GM10248 (cell line): ENCODE results near the gene GNAT3.

ENCODE experiments used
- CTCF ChIA-PET: fragments of 300-600 bp; sonication (Branson Sonifier 250); formaldehyde crosslinking; extraction: SDS; loops from one replicate; lab custom pipeline; 2021; ENCODE audit warnings: antibody characterized with exemption; lab: Yijun Ruan, JAX
- POLR2A ChIA-PET: fragments of 350-650 bp; sonication (Branson Sonifier 250); formaldehyde crosslinking; extraction: SDS; loops from one replicate; lab custom pipeline; 2020; ENCODE audit warnings: antibody characterized with exemption; lab: Yijun Ruan, JAX
- DNase-seq: peaks from one replicate; pipeline ENCODE4 v3.0.0; 2012; ENCODE audit errors: extremely low spot score
- CTCF ChIP-seq: IDR thresholded peaks from 2 replicates; pipeline ENCODE4 v1.5.1; 2012; ENCODE audit warnings: mild to moderate bottlenecking, low read depth; ENCODE audit errors: extremely low read depth, missing control alignments, control extremely low read depth

Gene GNAT3

DNA sequence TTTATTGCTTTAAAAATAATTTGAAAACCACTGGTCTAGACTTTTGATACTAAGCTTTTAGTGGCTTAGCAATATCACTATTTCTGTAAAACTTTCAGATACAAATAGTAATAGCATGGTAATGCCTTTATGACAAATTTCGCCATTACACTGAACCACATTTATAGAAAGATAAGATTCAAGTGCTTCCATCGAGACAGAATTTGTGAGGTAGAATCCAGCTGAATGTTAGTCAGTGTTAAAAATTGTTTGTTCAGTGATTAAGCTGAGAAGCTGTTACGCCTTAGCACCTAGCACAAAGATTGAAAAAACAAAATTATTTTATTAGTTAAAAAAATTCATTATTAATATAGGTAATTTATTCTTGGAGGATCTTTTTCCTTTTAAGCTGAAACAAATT is 36.5 kb downstream of the GNAT3 start:
- DNase-seq: no peak
- ChIA-PET POLR2A (no interaction called here), CTCF (no interaction called here)
- TF ChIP-seq CTCF: no peak

DNA sequence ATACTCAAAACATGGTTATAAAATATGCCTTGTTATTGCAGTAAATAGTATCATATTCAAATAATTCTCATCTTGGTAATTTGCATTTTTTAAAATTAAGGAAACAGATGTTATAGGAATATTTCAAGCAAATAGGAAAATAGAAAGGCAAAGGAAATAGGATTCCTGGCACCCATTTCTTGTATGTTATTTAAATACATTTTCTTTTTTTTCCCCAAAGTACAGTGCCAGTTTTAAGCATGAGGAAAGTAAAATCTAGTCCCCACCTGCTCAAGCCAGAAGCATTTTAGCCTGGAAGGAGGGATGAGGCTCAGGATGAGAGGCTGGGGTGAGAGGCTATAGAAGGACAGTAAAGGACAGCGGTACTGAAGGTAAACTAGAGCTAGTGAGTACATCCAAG is 38.1 kb downstream of the GNAT3 start:
- ChIA-PET POLR2A (no interaction called here), CTCF (interaction anchor here (0.9 kb wide), 1 partner anchor 14 kb away, joined by 3 read pairs; no protein-coding TSS in a partner anchor)
- DNase-seq: no peak
- TF ChIP-seq CTCF: no peak

GRCh38 chr7:80472491-80473200 is 39.2 kb downstream of the GNAT3 start:
- CTCF ChIA-PET: interaction anchor here (1.4 to 1.7 kb wide), 2 partner anchors 8 to 28 kb away, joined by 3 to 5 read pairs; no protein-coding TSS in a partner anchor
- no peak for TF ChIP-seq CTCF
- DNase-seq: no peak
- POLR2A ChIA-PET: no interaction called here

DNA sequence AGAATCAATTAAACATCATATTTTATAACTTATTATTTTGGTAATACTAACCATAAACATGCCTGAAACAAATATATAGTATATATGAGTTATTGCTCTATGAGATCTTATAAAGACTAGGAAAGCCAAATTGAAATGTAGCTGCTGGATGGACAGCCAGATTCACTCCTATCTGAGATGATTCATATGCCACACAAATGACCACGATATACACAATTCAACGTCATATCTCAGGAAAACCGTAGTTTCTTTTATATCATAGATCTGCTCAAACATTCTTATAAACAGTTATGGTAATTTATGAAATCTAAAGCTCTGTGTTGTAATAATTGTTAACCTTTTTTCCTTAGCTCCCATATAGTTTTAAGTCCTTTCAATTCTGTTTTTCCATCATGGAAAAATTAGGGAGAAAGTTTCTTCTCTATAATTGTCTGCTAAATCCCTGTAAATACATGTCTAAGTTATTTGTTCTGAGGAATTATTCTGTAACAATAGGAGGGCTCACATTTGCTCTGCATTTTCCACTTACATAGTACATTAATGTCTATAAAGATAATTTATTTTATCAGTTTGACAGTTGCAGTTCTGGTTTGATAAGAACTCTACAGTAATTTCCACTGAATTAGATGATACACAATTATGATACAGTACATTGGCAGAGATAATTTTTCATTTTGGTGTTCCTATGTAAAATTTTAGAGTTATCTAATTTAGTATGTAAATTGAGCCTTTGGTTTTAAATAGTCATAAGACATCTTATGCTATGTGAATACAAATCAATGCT is 42.7 kb downstream of the GNAT3 start:
- TF ChIP-seq CTCF: no peak
- no peak for DNase-seq
- CTCF ChIA-PET: interaction anchor here (1.9 kb wide), 1 partner anchor 27 kb away, joined by 4 read pairs; no protein-coding TSS in a partner anchor
- POLR2A ChIA-PET: no interaction called here

GRCh38 chr7:80467069-80467468 is 44.8 kb downstream of the GNAT3 start:
- DNase-seq: no peak
- POLR2A ChIA-PET: no interaction called here
- no peak for TF ChIP-seq CTCF
- CTCF ChIA-PET: interaction anchor here (1.0 to 1.7 kb wide), 2 partner anchors 15 to 39 kb away, joined by 3 to 4 read pairs; no protein-coding TSS in a partner anchor

DNA sequence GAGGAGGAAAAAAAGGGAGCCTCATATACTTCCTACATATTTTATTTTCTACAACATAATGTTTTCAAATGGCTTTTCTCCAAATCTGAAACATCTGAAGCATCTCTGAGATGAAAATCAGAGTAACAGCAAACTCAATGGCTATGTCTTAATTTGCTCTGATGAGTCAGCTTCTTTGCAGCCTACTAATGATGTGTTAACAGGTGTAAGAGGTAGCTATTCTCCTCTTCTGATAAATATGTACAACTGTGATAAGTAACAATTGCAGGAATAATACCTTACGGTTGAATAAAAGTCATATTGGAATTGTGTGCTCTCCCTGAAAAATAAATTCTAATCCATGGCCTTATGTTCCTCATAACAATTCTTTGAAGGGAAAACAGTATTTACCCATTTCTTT is 45.2 kb downstream of the GNAT3 start:
- TF ChIP-seq CTCF: no peak
- no peak for DNase-seq
- ChIA-PET POLR2A (no interaction called here), CTCF (interaction anchor here (1.0 to 1.7 kb wide), 2 partner anchors 15 to 38 kb away, joined by 3 to 4 read pairs; no protein-coding TSS in a partner anchor)
